ENCODE results near the gene SNX30. TPM values are rescaled to one million over a fixed set of nuclear protein-coding genes. Genes with fewer than 3 reads are reported as not detected.

SNX30 gene
- total RNA-seq, 1 donor from 2014 or later, result 5.0 TPM

- DNase-seq (ENCODE audit: missing footprints), result no peak
- ATAC-seq, result no peak
- intact Hi-C loops (cut with DNase I), result loop anchor here (10.0 kb wide), 1 partner anchor 82 kb away; the partner anchor contains the start of gene INIP
Measured at GRCh38 chr9:112796485-112796884, 45.9 kb downstream of the SNX30 start.

GRCh38 chr9:112809351-112809848, 58.8 kb downstream of the SNX30 start:
- ATAC-seq, result no peak
- intact Hi-C loops (cut with DNase I), result no loop called here
- no peak for DNase-seq (ENCODE audit: missing footprints)

- intact Hi-C loops (cut with DNase I), result loop anchor here (10.0 kb wide), 1 partner anchor 715 kb away; no protein-coding TSS in a partner anchor
- ATAC-seq (no peak), DNase-seq (ENCODE audit: missing footprints) (no peak)
Measured at GRCh38 chr9:112809906-112810305, 59.3 kb downstream of the SNX30 start.

- DNase-seq (ENCODE audit: missing footprints) (no peak), ATAC-seq (no peak)
- intact Hi-C loops (cut with DNase I), result loop anchor here (10.0 kb wide), 1 partner anchor 716 kb away; no protein-coding TSS in a partner anchor
Measured at GRCh38 chr9:112810696-112811490, 60.3 kb downstream of the SNX30 start.

- ATAC-seq, result no peak
- no peak for DNase-seq (ENCODE audit: missing footprints)
- intact Hi-C loops (cut with DNase I), result loop anchor here (10.0 kb wide), 1 partner anchor 717 kb away; no protein-coding TSS in a partner anchor
Measured at GRCh38 chr9:112811518-112811917, 61.0 kb downstream of the SNX30 start.

- ATAC-seq (no peak), DNase-seq (ENCODE audit: missing footprints) (no peak)
- intact Hi-C loops (cut with DNase I), result loop anchor here (10.0 kb wide), 1 partner anchor 721 kb away; no protein-coding TSS in a partner anchor
Measured at GRCh38 chr9:112815868-112816267, 65.3 kb downstream of the SNX30 start.

GRCh38 chr9:112817860-112818203, 67.3 kb downstream of the SNX30 start:
- no peak for DNase-seq (ENCODE audit: missing footprints)
- no peak for ATAC-seq
- intact Hi-C loops (cut with DNase I), result loop anchor here (10.0 kb wide), 1 partner anchor 723 kb away; no protein-coding TSS in a partner anchor

GRCh38 chr9:112819635-112820496, 69.3 kb downstream of the SNX30 start:
- intact Hi-C loops (cut with DNase I), result loop anchor here (10.0 kb wide), 1 partner anchor 725 kb away; no protein-coding TSS in a partner anchor
- ATAC-seq (peak; percentile 95), DNase-seq (ENCODE audit: missing footprints) (no peak)

- no peak for DNase-seq (ENCODE audit: missing footprints)
- intact Hi-C loops (cut with DNase I), result no loop called here
- ATAC-seq, result no peak
Measured at GRCh38 chr9:112820881-112821280, 70.3 kb downstream of the SNX30 start.

- DNase-seq (ENCODE audit: missing footprints), result no peak
- ATAC-seq, result no peak
- intact Hi-C loops (cut with DNase I), result loop anchor here (2.0 kb wide), 1 partner anchor 78 kb away; no protein-coding TSS in a partner anchor
Measured at GRCh38 chr9:112822618-112823017, 72.1 kb downstream of the SNX30 start.

- intact Hi-C loops (cut with DNase I), result loop anchor here (2.0 kb wide), 1 partner anchor 78 kb away; no protein-coding TSS in a partner anchor
- DNase-seq (ENCODE audit: missing footprints), result no peak
- no peak for ATAC-seq
Measured at GRCh38 chr9:112823257-112823656, 72.7 kb downstream of the SNX30 start.

- ATAC-seq (peak; percentile 59), DNase-seq (ENCODE audit: missing footprints) (peak; percentile 79)
Measured at GRCh38 chr9:112831281-112831851, 80.8 kb downstream of the SNX30 start.

GRCh38 chr9:112831969-112832368, 81.4 kb downstream of the SNX30 start:
- ATAC-seq (no peak), DNase-seq (ENCODE audit: missing footprints) (no peak)
- intact Hi-C loops (cut with DNase I), result no loop called here

More at GRCh38 chr9:112831281-112831851, 80.8 kb downstream of the SNX30 start:
- intact Hi-C loops (cut with DNase I), result no loop called here

- DNase-seq (ENCODE audit: missing footprints) (no peak), ATAC-seq (no peak)
- intact Hi-C loops (cut with DNase I), result no loop called here
Measured at GRCh38 chr9:112833081-112833480, 82.5 kb downstream of the SNX30 start.

GRCh38 chr9:112836394-112836793, 85.8 kb downstream of the SNX30 start:
- no peak for ATAC-seq
- no peak for DNase-seq (ENCODE audit: missing footprints)

GRCh38 chr9:112838342-112838741, 87.8 kb downstream of the SNX30 start:
- DNase-seq (ENCODE audit: missing footprints), result no peak
- no peak for ATAC-seq
- intact Hi-C loops (cut with DNase I), result no loop called here

More at GRCh38 chr9:112836394-112836793, 85.8 kb downstream of the SNX30 start:
- intact Hi-C loops (cut with DNase I), result no loop called here

- intact Hi-C loops (cut with DNase I), result no loop called here
- DNase-seq (ENCODE audit: missing footprints) (no peak), ATAC-seq (no peak)
Measured at GRCh38 chr9:112839331-112839730, 88.8 kb downstream of the SNX30 start.

GRCh38 chr9:112841261-112841660, 90.7 kb downstream of the SNX30 start:
- ATAC-seq (no peak), DNase-seq (ENCODE audit: missing footprints) (no peak)
- intact Hi-C loops (cut with DNase I), result loop anchor here (10.0 kb wide), 1 partner anchor 274 kb away; no protein-coding TSS in a partner anchor

GRCh38 chr9:112842555-112842954, 92.0 kb downstream of the SNX30 start:
- DNase-seq (ENCODE audit: missing footprints) (no peak), ATAC-seq (peak; percentile 52)
- intact Hi-C loops (cut with DNase I), result loop anchor here (10.0 kb wide), 1 partner anchor 272 kb away; no protein-coding TSS in a partner anchor
